Small intestine (tissue), 7 donors: Measurements from ENCODE around the gene USF1. TPM values are rescaled to one million over a fixed set of nuclear protein-coding genes. Genes with fewer than 3 reads are reported as not detected.

Experiments
- DNase-seq, 2 donors: peaks; one replicate each; pipeline versions ENCODE4 v3.0.0 to v3.0.0-alpha.2; 2013
- FAIRE-seq: peaks from 2 replicates; lab custom pipeline; 2012; peaks lifted over from hg19 to GRCh38; lab: Jason Lieb, UNC
- H3K27ac ChIP-seq, 3 donors: one replicate each; pipeline ENCODE4 v1.5.1; 2013; ENCODE audit warnings: low read length in 2 of 3, mild to moderate bottlenecking in 2 of 3, control low read depth in 1 of 3, inconsistent platforms in 1 of 3, low read depth in 1 of 3, moderate library complexity in 1 of 3
- H3K27me3 ChIP-seq, 3 donors: one replicate each; pipeline ENCODE4 v1.6.1; 2013; ENCODE audit warnings: low read length in 3 of 3, inconsistent platforms in 1 of 3; ENCODE audit not compliant: control insufficient read depth in 3 of 3, insufficient read depth in 3 of 3
- H3K36me3 ChIP-seq, 3 donors: one replicate each; pipeline ENCODE4 v1.6.1; 2013; ENCODE audit warnings: low read length in 3 of 3, inconsistent platforms in 1 of 3, low read depth in 1 of 3, mild to moderate bottlenecking in 1 of 3, moderate library complexity in 1 of 3; ENCODE audit not compliant: control insufficient read depth in 3 of 3, insufficient read depth in 2 of 3
- H3K4me1 ChIP-seq, 3 donors: one replicate each; pipeline ENCODE4 v1.6.1; 2013; ENCODE audit warnings: low read length in 2 of 3, inconsistent platforms in 1 of 3, low read depth in 1 of 3, mild to moderate bottlenecking in 1 of 3, moderate library complexity in 1 of 3; ENCODE audit not compliant: control insufficient read depth in 3 of 3, insufficient read depth in 2 of 3
- H3K4me3 ChIP-seq, 3 donors: one replicate each; pipeline ENCODE4 v1.5.1; 2013; ENCODE audit warnings: low read length in 3 of 3, control low read depth in 1 of 3, inconsistent platforms in 1 of 3, low read depth in 1 of 3, mild to moderate bottlenecking in 1 of 3, moderate library complexity in 1 of 3
- H3K9me3 ChIP-seq, 2 donors: one replicate each; pipeline ENCODE4 v1.6.1; 2013; ENCODE audit warnings: low read depth in 1 of 2, low read length in 1 of 2; ENCODE audit not compliant: control insufficient read depth in 2 of 2, insufficient read depth in 1 of 2
- WGBS, 3 donors: extraction: QIAGEN DNeasy Blood & Tissue Kit; methylation state at CpG; one replicate each; pipeline ENCODE4 v1.1.7; 2013; 5-methylcytosine and 5-hydroxymethylcytosine counted together
- polyA plus RNA-seq, 4 donors: library from polyadenylated mRNA; stranded (reverse) in 3 of 4; unstranded in 1 of 4; fragments of 200-250 nt in 3 of 4; fragments of 120-200 nt in 1 of 4; gene quantifications; one replicate each; pipeline versions ENCODE4 v1.2.1 to v1.2.3, GENCODE V29; 2013
- donor health status: healthy with polysubstance abuse.
- donor health status: control.
- donor health status: control.
- donor health status: Bipolar disorder and iron deficiency.
- donor health status: healthy.

Gene USF1
- polyA plus RNA-seq, 4 donors = 48.2 to 123 (median 84.8) TPM

GRCh38 chr1:161008869-161009510 lies 36.8 kb downstream of the USF1 start:
- FAIRE-seq (no peak), DNase-seq (no peak)
- 61 to 70% (median 62%) methylated on average over 4 of the region's 4 CpGs for WGBS, 3 donors
- Histone ChIP-seq H3K4me3 (no peak overlapping the region), H3K27ac (peak overlapping the region in 1 of 3 donors; percentile 32), H3K36me3 (peaks cover 0 to 37% (median 0%) of the 10 kb centered on the region in 3 donors), H3K4me1 (peaks cover 4 to 28% (median 11%) of the 10 kb centered on the region in 3 donors), H3K9me3 (no peaks in the 10 kb centered on the region), H3K27me3 (no peaks in the 10 kb centered on the region)

GRCh38 chr1:161007369-161007768 lies 38.4 kb downstream of the USF1 start:
- FAIRE-seq = no peak
- H3K36me3 ChIP-seq = peaks cover 0 to 38% (median 0%) of the 10 kb centered on the region in 3 donors

GRCh38 chr1:161006563-161006962 lies 39.2 kb downstream of the USF1 start:
- no peaks in the 10 kb centered on the region for H3K27me3 ChIP-seq
- no peak overlapping the region for H3K27ac ChIP-seq
- no peak overlapping the region for H3K4me3 ChIP-seq
- H3K36me3 ChIP-seq = peaks cover 0 to 42% (median 0%) of the 10 kb centered on the region in 3 donors
- H3K9me3 ChIP-seq = no peaks in the 10 kb centered on the region
- DNase-seq (no peak), FAIRE-seq (no peak)
- WGBS, 3 donors = 87 to 91% (median 88%) methylated on average over 8 of the region's 8 CpGs
- peaks cover 0 to 13% (median 0%) of the 10 kb centered on the region in 3 donors for H3K4me1 ChIP-seq

More at GRCh38 chr1:161007369-161007768, 38.4 kb downstream of the USF1 start:
- WGBS, 3 donors = 95 to 100% (median 96%) methylated on average over 2 of the region's 2 CpGs
- Histone ChIP-seq H3K4me1 (peaks cover 0 to 15% (median 4%) of the 10 kb centered on the region in 3 donors), H3K27ac (no peak overlapping the region), H3K4me3 (no peak overlapping the region), H3K9me3 (no peaks in the 10 kb centered on the region), H3K27me3 (no peaks in the 10 kb centered on the region)
- no peak for DNase-seq

- 51 to 61% (median 59%) methylated on average over 5 of the region's 5 CpGs for WGBS, 3 donors
- Histone ChIP-seq H3K4me1 (peaks cover 0 to 18% (median 3%) of the 10 kb centered on the region in 3 donors), H3K9me3 (no peaks in the 10 kb centered on the region), H3K36me3 (peaks cover 1 to 62% (median 11%) of the 10 kb centered on the region in 3 donors), H3K27me3 (no peaks in the 10 kb centered on the region), H3K4me3 (no peak overlapping the region), H3K27ac (peak overlapping the region in 2 of 3 donors; percentile 44 to 55)
- FAIRE-seq (no peak), DNase-seq (no peak)
Measured at GRCh38 chr1:161001525-161001924, 44.3 kb downstream of the USF1 start.

GRCh38 chr1:161000736-161001480 lies 44.9 kb downstream of the USF1 start:
- H3K9me3 ChIP-seq = no peaks in the 10 kb centered on the region
- DNase-seq (peak; percentile 40 to 64), FAIRE-seq (no peak)
- H3K4me1 ChIP-seq = peaks cover 0 to 18% (median 3%) of the 10 kb centered on the region in 3 donors
- WGBS, 3 donors = 38 to 72% (median 52%) methylated on average over 11 of the region's 11 CpGs
- H3K36me3 ChIP-seq = peaks cover 1 to 58% (median 11%) of the 10 kb centered on the region in 3 donors
- no peak overlapping the region for H3K4me3 ChIP-seq
- no peaks in the 10 kb centered on the region for H3K27me3 ChIP-seq
- peak overlapping the region; percentile 1 to 55 (median 44) for H3K27ac ChIP-seq

- 89 to 99% (median 95%) methylated on average over 5 of the region's 5 CpGs for WGBS, 3 donors
- DNase-seq (no peak), FAIRE-seq (no peak)
- no peaks in the 10 kb centered on the region for H3K9me3 ChIP-seq
- H3K27me3 ChIP-seq = no peaks in the 10 kb centered on the region
- no peak overlapping the region for H3K27ac ChIP-seq
- H3K4me3 ChIP-seq = no peak overlapping the region
- peaks cover 0 to 18% (median 3%) of the 10 kb centered on the region in 3 donors for H3K4me1 ChIP-seq
- H3K36me3 ChIP-seq = peaks cover 1 to 53% (median 11%) of the 10 kb centered on the region in 3 donors
Measured at GRCh38 chr1:160999376-160999775, 46.4 kb downstream of the USF1 start.

GRCh38 chr1:160997323-160998038 lies 48.3 kb downstream of the USF1 start:
- WGBS, 3 donors = 57 to 77% (median 65%) methylated on average over 1 of the region's 1 CpG
- H3K27ac ChIP-seq = peak overlapping the region; percentile 56 to 82 (median 71)
- no peak for FAIRE-seq

GRCh38 chr1:160996178-160996577 lies 49.6 kb downstream of the USF1 start:
- no peak overlapping the region for H3K27ac ChIP-seq
- no peak for FAIRE-seq

More at GRCh38 chr1:160997323-160998038, 48.3 kb downstream of the USF1 start:
- H3K4me3 ChIP-seq = no peak overlapping the region
- no peaks in the 10 kb centered on the region for H3K27me3 ChIP-seq
- no peaks in the 10 kb centered on the region for H3K9me3 ChIP-seq
- DNase-seq = peak; percentile 85
- peaks cover 0 to 18% (median 3%) of the 10 kb centered on the region in 3 donors for H3K4me1 ChIP-seq
- peaks cover 1 to 47% (median 11%) of the 10 kb centered on the region in 3 donors for H3K36me3 ChIP-seq

More at GRCh38 chr1:160996178-160996577, 49.6 kb downstream of the USF1 start:
- H3K4me1 ChIP-seq = peaks cover 0 to 11% (median 3%) of the 10 kb centered on the region in 3 donors
- no peak overlapping the region for H3K4me3 ChIP-seq
- H3K36me3 ChIP-seq = peaks cover 1 to 41% (median 11%) of the 10 kb centered on the region in 3 donors
- peak in 1 of 2 donors; percentile 56 for DNase-seq
- 71 to 81% (median 73%) methylated on average over 3 of the region's 3 CpGs for WGBS, 3 donors
- no peaks in the 10 kb centered on the region for H3K9me3 ChIP-seq
- no peaks in the 10 kb centered on the region for H3K27me3 ChIP-seq
